Measurements from ENCODE around the gene TBX2.

DNA sequence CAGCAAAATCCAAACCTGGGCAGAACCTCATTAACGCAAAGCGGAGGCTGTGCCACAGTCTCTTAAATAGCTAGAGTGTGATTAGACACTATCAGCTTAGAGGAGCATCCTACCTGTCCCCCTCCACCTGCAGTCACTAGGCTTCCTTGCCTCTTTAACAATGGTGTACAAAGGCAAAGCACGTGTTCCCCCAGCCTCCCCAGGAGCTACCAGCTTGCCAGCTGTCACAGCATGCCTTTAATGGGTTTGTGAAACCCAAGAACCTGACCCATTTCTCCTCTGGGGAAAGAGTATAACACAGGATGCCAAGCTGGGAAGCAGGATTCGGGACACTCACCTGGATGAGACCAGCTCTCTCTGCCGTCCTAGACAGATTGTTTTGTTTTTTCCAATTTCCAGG is 37.2 kb upstream of the TBX2 start:
- TF ChIP-seq, protein P1, sequence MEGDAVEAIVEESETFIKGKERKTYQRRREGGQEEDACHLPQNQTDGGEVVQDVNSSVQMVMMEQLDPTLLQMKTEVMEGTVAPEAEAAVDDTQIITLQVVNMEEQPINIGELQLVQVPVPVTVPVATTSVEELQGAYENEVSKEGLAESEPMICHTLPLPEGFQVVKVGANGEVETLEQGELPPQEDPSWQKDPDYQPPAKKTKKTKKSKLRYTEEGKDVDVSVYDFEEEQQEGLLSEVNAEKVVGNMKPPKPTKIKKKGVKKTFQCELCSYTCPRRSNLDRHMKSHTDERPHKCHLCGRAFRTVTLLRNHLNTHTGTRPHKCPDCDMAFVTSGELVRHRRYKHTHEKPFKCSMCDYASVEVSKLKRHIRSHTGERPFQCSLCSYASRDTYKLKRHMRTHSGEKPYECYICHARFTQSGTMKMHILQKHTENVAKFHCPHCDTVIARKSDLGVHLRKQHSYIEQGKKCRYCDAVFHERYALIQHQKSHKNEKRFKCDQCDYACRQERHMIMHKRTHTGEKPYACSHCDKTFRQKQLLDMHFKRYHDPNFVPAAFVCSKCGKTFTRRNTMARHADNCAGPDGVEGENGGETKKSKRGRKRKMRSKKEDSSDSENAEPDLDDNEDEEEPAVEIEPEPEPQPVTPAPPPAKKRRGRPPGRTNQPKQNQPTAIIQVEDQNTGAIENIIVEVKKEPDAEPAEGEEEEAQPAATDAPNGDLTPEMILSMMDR (IDR thresholded peaks at IDR 0.05) = no peak
- no peak for TF ChIP-seq POLR2AphosphoS5 (IDR thresholded peaks at IDR 0.05)

All from sigmoid colon (tissue), 4 donors.